IPS DF 4.7 (cell line): Measurements from ENCODE around the gene SESTD1.
"Not testable (repeated sequence)": the region's sequence is repeated elsewhere in the genome, so short reads cannot be mapped to it uniquely, and the experiment has no call there.

Source experiments
- DNase-seq: peaks from one replicate; pipeline ENCODE4 v3.0.0-alpha.2; 2013; ENCODE audit warnings: low spot score; ENCODE audit errors: extremely low read depth

The SESTD1 gene

DNA sequence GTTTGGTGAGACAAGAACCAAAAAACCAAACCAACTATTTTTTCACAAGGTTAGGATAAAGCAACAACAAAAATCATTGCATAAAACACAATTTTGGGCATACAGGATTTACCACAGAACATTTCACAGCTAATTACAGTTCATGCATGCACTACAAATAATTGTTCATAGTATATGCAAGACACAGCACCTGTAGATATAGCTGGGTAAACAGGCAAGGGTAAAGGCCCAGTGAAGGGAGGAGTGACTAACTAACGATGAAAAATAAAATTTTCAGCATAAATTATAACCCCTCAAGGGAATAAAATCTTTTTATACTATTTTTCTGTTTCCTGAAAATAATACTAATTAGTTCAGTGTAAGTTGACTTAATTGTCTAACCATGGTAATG lies 141.4 kb downstream of the SESTD1 start:
- DNase-seq = no peak

DNA sequence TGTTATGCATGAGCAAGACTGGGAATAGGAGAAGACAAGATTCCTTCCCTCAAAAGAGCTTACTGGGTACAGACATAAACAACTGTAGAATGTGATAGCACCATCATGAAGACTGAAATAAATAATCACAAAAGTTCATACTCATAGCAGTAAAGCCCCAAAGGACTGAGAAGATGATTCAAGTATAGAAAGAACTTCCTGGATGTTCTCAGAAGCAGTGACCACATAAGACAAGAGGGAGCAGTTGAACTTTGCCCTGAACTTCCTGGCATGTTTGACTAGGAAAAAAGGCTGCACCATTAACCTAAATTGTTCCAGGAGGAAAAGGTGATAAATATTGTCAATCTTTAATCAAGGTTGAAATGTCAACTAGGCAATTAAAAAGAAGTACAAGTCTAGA lies 156.9 kb downstream of the SESTD1 start:
- no peak for DNase-seq

DNA sequence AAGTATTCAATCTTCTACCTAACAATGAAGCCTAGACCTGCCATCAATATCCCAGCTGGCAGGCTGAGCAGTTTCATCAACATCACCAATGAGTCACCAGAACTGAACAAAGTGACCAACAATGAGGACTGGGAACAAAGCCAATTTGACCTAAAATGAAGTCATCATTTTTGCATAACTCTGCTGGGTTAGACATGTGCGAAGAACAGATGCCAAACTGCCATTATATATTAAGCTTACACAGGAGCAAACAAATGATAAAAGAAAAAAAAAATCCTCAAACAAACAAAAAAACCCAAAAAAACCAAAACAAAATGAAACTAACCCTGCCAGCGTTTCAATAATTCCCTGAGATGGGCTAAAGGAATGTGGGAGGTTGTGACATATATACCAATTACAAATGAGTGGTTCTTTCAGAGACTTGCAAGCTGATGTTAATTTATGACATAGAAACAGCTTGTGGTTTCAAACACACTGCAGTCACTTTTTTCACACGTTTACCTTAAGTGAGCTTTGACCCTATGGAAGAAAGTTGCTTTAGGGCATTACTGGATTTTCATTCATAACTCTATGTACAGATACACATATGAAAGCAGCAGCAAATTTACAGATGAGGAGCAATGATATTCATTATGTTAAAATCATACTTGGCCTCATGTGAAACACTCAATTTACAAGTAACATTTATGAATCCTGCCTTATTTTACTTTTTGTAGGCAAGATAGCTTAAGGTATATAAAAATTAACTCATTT lies 157.8 kb downstream of the SESTD1 start:
- DNase-seq = no peak

DNA sequence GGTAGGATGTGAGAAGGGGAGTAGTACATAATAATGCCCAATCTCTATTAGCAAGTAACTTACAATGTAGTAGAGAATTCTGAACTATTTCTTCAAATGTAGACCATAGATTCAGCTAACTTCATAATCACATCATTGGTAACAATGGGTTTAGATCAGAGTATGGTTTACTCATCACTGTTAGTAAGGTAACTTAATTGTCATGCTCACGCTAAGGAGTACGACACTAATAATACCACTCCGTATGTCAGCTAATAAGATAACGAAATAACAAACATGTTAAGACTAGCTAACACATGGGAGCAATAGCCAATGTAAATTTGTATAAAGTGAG lies 158.3 kb downstream of the SESTD1 start:
- no peak for DNase-seq

DNA sequence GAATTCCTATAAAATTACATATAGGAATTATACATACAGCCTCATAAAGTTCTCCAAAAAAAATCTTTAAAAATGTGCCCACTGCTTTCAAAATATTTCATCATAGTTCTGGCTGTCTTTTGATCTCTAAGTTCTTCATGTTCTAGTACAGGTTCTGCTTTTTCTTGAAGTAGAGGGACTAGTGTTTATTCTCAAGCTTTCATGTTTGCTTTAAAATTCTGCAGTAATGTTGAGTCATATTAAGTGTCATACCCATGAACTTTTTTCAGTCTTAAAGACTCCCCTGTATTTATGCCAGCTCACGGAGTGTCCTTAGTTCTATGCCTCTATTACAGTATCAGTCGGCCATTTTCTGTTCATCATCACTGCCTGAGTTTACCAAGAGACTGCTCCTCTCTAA lies 159.9 kb downstream of the SESTD1 start:
- no peak for DNase-seq

DNA sequence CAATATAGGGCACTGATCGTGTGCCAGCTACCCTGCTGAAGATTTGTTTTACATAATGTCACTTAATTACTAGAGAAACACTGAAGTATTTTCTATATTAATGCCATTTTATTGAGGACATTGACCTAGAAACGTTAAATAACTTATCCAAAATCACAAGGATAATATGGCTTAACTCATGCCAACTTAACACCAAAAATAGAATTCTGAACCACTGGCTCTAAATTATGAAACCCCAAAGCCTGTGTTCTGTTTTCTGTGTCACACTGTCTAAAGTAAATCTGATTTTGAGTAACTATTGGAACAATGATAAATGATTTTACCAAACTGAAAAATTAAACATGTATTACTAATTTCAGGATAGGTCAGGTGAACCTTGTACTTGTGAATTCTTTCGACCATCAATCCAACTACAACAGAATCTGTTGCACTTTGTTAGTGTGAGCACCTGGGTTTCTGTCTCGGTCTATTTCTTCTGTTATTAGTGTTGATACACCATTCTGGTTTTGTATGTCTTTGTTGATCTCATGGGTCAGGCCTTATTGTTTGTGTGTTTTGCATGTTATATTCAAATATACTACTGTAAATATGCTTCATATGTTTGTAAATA lies 166.4 kb downstream of the SESTD1 start:
- no peak for DNase-seq

DNA sequence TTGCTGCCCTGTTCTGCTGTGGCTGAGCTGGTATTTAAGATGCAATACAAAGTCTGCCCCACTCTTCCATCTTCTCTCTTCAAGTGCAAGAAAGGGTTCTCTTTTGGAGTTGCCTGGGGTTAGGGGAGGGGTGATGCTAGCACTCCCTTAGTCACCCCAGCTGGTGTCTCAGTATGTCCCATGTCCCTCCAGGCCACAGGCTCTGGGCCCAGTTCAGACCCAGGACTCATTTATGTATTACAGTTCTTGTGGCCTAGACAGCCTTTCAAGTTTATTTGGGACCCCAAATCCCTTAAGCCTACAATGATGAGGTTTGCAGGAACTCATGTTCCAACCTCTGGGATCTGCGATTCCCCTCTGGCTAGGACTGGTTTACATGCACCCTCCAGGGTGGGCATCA lies 167.5 kb downstream of the SESTD1 start:
- no peak for DNase-seq

DNA sequence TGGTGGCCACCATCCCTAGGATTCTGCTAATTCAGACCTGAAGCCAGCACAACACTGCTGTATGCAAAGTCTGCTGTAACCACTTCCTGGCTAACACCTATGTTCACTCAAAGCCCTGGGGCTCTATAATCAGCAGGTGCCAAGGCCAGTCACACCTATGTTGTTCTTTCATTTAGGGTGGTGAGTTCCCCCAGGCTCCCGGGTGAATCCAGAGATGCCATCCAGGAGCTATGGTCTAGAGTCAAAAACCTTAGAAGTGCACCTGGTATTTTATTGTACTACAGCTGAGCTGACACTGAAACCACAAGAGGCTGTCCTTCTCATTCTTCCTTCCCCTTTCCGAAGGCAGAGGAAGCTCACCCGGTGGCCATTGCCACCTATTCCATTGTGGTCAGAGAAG lies 168.5 kb downstream of the SESTD1 start:
- DNase-seq = no peak

DNA sequence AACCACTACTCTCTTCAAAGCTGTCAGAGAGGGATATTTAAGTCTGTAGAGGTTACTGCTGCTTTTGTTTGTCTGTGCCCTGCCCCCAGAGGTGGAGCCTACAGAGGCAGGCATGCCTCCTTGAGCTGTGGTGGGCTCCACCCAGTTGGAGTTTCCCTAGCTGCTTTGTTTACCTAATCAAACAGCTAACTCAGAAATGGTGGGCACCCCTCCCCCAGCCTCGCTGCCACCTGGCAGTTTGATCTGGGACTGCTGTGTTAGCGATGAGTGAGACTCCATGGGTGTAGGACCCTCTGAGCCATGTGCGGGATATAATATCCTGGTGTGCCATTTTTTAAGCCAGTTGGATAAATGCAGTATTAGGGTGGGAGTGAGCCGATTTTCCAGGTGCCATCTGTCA lies 171.7 kb downstream of the SESTD1 start:
- not testable (repeated sequence) for DNase-seq

DNA sequence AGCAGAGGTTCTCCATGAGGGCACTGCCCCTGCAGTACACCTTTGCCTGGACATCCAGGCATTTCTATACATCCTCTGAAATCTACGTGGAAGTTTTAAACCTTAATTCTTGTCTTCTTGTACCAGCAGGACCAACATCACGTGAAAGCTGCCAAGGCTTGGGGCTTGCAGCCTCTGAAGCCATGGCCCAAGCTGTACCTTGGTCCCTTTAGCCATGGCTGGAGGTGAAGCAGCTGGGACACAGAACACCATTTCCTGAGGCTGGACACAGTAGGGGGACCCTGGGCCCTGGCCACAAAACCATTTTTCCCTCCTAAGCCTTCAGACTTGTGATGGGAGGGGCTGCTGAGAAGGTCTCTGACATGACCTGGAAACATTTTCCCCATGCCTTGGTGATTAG lies 181.9 kb downstream of the SESTD1 start:
- DNase-seq = no peak

DNA sequence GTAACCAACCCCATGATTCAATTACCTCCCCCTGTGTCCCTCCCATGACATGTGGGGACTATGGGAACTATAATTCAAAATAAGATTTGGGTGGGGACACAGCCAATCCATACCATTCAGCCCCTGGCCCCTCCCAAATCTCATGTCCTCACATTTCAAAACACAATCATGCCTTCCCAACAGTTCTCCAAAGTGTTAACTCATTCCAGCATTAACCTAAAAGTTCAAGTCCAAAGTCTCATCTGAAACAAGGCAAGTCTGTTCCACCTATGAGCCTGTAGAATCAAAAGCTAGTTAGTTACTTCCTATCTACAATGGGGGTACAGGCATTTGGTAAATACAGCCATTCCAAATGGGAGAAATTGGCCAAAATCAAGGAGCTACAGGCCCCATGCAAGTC lies 182.7 kb downstream of the SESTD1 start:
- DNase-seq = no peak

DNA sequence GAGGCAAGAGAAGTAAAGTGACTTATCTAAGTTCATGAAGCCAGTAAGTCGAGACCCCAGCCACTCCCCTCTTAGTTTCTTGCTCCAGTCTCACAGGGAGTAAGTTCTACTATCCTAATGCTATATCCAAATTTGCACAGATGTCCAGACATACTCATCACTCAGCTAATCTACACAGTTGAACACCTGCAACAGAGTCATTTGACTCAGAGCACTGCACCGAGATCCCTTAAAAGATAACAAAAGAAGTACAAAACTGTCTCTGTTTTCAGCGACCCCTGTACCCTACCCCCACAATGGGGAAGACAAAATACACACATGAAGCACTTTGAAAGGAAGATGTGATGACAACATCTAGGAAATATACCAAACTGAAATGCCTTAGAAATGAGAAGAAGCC lies 192.1 kb downstream of the SESTD1 start:
- DNase-seq = no peak

DNA sequence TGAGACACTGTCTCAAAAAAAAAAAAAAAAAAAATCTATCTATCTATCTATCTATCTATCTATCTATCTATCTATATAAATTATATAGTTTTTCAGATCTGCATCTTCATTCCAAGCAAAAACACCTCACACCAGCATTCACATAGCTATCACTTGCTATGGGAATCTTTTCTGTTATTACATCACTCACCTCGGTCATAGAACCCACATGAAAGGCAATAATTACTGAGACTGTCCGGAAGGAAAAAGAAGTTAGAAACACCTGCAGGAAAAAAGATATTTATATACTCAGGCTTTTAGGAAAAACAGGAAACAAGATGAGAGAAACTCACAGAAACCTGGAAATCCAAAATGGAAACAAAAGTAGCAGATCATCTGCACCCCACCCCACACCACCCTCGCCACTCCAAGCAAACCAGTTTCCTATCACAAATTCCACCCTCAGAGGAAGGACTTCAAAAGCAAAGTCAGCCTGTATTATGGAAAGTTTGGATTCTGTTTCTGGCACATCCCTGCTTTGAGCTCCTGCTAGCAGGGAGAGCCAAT lies 192.7 kb downstream of the SESTD1 start:
- no peak for DNase-seq

DNA sequence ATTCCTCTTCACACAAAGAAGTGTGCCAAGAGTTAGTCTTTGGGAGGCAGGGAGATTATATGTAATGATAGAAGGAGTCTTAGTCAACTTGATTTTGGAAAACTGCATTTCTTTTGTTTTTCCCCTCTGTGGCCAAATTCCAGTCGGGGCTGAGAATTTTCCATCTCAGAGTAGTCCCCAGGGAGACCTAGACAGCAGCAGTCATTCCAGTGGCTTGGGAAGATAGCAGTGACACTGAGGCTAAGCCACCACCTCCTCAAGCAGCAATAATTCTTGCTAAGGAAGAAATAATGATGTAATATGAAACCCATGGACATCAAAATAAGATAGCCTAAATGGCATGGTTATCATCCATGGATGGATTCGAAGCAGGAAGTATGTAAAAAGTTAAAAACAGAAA lies 193.7 kb downstream of the SESTD1 start:
- DNase-seq = no peak

DNA sequence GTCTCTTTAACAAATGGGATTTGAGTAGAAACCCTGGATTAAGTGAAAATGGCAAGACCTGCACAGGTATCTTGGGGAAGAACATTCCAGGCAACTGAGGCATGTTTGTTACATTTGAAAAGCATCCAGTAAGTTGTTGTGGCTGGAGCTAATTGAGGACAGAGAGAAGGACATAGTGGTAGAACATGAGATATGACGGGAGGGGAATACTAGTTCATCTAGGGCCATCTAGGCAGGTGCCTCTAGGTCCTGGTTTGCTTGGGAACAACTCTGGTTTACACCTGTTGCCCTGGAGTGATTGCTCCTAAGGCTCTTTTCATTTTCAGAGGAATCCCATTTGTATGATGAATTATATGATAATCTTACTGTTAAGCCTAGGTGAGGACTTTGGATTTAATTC lies 194.9 kb downstream of the SESTD1 start:
- no peak for DNase-seq

DNA sequence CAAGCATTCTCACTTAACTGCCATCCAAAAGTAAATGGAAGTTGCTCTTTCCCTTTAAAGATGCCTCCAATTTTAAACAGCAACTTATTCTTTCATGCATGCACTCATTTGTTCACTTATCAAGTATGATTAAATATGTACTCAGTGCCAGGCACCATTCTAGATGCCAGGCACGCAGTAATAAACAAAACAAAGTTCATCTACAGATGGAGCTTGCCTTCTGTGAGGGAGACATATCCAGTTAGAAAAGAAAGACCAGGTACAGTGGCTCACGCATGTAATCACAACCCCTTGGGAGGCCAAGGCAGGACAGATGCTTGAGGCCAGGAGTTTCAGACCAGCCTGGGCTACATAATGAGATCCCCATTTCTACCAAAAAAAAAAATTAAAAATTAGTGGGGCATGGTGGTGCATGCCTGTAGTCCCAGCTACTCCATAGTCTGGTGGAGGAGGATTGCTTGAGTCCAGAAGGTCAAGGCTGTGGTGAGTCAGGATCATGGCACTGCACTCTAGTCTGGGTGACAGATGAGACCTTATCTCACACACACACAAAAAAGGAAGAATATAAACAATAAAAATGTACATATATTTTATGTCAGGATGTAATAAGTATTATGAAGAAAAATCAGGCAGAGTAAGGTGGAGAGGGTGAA lies 195.5 kb downstream of the SESTD1 start:
- DNase-seq = no peak

DNA sequence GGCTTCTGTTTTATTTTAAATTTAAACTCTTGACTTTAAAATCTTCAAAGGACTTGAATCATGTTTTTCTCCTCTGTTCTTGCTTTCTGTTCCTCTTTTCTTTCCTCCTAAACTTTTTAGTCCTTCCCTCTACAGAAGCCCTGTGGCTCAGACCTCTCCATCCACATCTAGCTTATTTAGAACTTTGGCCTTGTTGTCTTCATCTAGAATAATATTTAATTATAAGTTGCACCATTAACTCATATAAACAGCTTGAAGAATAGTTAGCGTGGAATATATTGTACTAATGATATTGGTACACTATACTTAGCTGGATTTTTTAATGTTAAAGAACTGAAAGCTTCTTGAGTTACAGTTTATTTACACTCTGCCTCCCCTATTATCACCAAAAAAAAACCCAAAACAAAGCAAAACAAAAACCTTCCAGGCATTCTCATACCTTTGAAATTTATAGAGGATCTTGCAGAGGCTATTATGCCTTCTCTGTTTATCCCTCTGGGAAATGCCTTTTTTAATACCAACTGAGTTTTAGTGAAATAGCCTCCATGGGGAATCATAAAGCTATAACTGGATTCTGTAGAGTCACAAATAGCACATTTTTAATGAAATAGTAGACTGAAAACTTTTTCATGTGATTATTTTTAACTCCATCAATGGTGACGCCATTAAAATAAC lies 205.5 kb downstream of the SESTD1 start:
- DNase-seq = no peak

DNA sequence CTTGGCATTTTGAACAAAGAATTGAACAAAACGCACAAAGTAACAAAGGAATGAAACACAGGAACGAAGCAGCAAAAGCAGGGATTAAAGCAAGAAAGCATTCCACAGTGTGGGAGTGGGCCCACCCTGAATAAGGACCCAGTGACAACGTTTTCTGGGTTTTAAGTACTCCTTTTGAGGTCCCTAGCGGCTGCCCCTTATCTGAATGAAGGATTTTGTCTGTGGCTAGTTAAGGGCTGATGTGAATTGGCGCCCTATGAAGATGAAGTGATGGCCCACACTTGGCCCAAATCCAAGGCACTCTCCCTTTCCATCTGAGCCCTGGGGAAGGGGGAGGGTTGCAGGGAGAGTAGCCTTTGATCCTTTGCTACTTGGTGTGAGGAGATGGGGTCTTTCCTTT lies 206.9 kb downstream of the SESTD1 start:
- no peak for DNase-seq

DNA sequence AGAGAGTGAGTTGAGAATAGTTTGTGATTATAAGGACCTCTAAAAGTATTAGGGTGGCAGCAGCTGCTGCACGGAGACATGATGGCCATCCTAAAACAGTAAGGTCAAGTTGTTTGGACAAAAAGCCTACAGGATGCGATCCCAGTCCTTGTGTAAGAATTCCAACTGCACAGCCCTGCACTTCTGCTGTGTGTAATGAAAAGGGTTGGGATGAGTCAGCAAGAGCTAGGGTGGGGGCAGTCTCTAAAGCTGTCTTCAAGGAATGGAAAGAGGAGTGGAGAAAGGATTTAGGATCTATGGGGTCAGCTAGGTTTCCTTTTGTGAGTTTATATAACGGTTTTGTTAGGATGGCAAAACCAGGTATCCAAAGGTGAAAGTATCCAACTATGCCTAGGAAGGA lies 211.1 kb downstream of the SESTD1 start:
- not testable (repeated sequence) for DNase-seq
